Jurkat, Clone E6-1 (cell line): Measurements from ENCODE around the gene TIMM13.
"Not testable (repeated sequence)": the region's sequence is repeated elsewhere in the genome, so short reads cannot be mapped to it uniquely, and the experiment has no call there.

Source experiments
- DNase-seq: peaks from one replicate; pipeline ENCODE4 v3.0.0-alpha.2; 2011; ENCODE audit warnings: low read depth, low spot score
- H3K4me3 ChIP-seq: 2 replicates; pipeline ENCODE4 v1.5.1; 2011; ENCODE audit warnings: mild to moderate bottlenecking, low read length, control low read depth, moderate library complexity

The TIMM13 gene

DNA sequence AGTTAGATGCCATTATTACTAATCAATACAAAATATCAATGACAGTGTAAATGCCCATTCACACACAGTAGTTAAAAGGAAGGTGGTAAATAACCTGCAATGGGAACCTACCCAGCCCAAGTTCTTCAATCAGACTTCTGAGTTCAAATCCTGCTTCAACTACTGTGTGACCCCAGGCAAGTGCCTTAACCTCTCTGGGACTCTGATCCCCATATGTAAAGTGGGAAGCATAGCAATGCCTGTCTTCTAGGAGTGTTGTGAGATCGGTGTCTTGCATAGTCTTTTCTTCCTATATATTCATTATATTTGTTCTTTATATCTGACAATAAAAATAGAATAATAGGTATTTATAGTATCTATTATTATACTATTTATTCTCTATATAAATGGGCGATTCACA, 6.9 kb downstream of the TIMM13 start:
- DNase-seq: no peak
- no peak overlapping the region for H3K4me3 ChIP-seq

- DNase-seq: no peak
- no peak overlapping the region for H3K4me3 ChIP-seq
These were observed 7.6 kb downstream of the TIMM13 start for GRCh38 chr19:2419754-2420153.

GRCh38 chr19:2417881-2418406, 9.4 kb downstream of the TIMM13 start:
- no peak for DNase-seq
- H3K4me3 ChIP-seq: no peak overlapping the region

- H3K4me3 ChIP-seq, DNase-seq: not testable (repeated sequence)
These were observed 9.9 kb downstream of the TIMM13 start for GRCh38 chr19:2417436-2417835.

DNA sequence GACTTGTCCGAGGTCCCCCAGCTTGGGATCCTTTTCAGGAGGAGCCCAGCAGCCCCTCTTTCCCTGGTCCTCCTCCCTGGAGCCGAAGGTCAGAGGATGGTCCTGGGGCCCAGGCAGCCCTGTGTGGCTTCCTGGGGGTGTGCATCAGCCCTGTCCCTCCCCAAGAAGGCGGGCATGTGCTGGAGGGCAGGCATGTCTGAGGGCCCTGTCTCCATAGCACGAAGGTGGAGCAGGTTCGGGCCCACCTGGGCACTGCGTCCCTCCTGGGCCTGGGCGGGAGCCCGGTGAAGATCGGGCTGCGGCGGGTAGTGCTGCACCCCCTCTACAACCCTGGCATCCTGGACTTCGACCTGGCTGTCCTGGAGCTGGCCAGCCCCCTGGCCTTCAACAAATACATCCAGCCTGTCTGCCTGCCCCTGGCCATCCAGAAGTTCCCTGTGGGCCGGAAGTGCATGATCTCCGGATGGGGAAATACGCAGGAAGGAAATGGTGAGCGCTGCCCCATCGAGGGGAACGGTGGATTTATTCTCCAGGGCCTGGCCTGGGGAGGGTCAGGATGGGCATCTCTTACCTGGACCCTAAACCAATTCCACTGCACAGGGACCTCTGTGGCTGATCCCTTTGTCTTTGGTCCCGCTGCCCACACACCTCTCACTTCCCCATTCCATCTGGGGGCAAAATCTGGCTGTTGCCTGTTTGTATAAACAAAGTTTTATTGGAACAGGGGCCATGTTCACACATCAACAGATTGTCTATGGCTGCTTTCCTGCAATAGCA, 10.9 kb downstream of the TIMM13 start:
- DNase-seq: no peak

DNA sequence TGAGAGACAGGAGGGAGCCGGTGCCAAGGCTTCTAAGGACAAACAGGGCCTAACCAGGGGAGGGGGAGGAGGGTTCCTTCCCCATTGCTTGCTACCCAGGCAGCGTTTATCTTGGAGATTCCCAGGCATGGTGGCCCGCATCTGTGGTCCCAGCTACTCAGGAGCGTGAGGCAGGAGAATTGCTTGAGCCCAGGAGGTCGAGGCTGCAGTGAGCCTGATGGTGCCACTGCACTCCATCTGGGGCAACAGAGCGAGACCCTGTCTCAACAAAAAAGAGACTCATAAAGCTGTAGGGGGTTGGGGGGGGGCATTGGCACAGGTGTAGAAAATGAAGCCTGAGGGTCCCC, 11.4 kb downstream of the TIMM13 start:
- no peak for DNase-seq
- H3K4me3 ChIP-seq: no peak overlapping the region

More for the DNA sequence above, 10.9 kb downstream of the TIMM13 start:
- H3K4me3 ChIP-seq: no peak overlapping the region

DNA sequence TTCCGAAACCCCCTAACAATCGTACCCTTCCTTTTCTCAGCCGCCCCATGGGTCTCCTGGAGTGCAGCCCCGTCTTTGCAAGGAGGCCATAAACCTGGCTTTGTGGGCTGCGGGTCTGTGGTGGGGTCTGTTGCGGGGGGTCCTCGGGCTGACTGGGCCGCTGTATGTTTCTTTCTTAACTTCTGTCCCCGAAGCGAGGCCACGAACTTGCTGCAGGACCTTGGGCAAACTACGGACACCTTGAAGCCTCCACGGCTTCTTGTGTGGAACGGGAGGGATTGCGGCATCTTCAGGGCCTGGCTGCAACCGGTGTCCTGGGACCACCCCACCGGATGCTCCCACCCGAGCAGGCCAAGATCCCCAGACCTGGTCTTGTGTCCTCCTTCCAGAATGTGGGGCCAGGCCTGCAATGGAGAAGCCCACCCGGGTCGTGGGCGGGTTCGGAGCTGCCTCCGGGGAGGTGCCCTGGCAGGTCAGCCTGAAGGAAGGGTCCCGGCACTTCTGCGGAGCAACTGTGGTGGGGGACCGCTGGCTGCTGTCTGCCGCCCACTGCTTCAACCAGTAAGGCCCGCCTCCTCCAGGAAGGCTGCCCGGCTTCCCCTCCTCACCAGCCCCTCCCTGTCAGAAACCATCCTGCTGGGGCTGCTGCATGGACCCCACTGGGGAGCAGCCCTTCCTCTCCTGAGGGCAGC, 12.0 kb downstream of the TIMM13 start:
- DNase-seq: no peak
- H3K4me3 ChIP-seq: no peak overlapping the region

DNA sequence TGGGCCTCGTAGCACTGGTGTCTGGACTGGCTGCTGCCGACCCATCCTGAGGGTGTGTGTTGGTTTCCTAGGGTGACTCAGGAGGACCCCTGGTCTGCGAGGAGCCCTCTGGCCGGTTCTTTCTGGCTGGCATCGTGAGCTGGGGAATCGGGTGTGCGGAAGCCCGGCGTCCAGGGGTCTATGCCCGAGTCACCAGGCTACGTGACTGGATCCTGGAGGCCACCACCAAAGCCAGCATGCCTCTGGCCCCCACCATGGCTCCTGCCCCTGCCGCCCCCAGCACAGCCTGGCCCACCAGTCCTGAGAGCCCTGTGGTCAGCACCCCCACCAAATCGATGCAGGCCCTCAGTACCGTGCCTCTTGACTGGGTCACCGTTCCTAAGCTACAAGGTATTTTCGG, 13.8 kb downstream of the TIMM13 start:
- no peak overlapping the region for H3K4me3 ChIP-seq
- no peak for DNase-seq

- no peak overlapping the region for H3K4me3 ChIP-seq
- no peak for DNase-seq
These were observed 14.2 kb downstream of the TIMM13 start for GRCh38 chr19:2413159-2413558.

GRCh38 chr19:2412449-2412848, 14.9 kb downstream of the TIMM13 start:
- DNase-seq: no peak
- no peak overlapping the region for H3K4me3 ChIP-seq

DNA sequence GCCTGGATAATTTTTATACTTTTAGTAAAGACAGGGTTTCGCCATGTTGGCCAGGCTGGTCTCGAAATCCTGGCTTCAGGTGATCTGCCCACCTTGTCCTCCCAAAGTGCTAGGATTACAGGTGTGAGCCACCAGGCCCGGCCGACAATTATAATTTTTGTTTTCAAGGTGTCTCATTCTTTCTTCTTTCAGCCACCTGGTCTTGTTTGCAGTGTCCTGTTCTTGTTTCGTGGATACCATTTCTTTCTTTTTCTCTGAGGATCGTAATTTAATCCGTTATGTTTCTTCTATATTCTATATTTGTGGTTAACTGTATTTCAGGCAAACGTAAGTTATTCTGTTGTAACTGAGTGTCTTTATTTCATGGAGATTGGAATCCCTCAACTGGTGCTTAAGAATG, 15.7 kb downstream of the TIMM13 start:
- DNase-seq: no peak
- H3K4me3 ChIP-seq: no peak overlapping the region

- no peak overlapping the region for H3K4me3 ChIP-seq
- no peak for DNase-seq
These were observed 17.4 kb downstream of the TIMM13 start for GRCh38 chr19:2410023-2410422.

DNA sequence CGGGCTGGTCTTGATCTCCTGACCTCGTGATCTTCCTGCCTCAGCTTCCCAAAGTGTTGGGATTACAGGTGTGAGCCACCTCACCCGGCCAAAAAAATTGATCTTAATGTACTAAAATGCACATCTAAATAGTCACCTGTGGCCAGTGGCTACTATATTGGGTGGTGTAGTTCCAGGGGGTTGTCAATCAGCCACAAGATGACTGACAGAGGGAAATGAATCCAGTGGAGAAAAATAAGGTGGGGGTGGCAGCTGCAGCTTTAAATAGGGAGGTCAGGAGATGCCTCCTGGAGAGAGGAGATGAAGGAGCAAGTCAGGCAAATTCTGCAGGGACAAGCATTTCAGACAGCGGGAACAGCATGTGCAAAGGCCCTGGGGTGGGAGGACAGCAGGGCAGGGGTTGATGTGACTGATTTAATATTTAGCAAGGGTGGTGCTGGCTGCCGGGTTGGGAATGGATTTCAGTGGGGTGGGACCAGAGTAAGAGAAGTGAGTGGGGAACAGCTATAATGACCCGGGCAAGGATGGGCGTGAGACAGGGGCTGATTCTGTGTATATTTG, 18.0 kb downstream of the TIMM13 start:
- H3K4me3 ChIP-seq: no peak overlapping the region
- DNase-seq: no peak

GRCh38 chr19:2408247-2408646, 19.1 kb downstream of the TIMM13 start:
- DNase-seq: no peak
- H3K4me3 ChIP-seq: no peak overlapping the region

GRCh38 chr19:2399582-2399981, 27.8 kb downstream of the TIMM13 start:
- DNase-seq: no peak
- no peak overlapping the region for H3K4me3 ChIP-seq

- no peak overlapping the region for H3K4me3 ChIP-seq
- DNase-seq: no peak
These were observed 28.6 kb downstream of the TIMM13 start for GRCh38 chr19:2398735-2399305.

DNA sequence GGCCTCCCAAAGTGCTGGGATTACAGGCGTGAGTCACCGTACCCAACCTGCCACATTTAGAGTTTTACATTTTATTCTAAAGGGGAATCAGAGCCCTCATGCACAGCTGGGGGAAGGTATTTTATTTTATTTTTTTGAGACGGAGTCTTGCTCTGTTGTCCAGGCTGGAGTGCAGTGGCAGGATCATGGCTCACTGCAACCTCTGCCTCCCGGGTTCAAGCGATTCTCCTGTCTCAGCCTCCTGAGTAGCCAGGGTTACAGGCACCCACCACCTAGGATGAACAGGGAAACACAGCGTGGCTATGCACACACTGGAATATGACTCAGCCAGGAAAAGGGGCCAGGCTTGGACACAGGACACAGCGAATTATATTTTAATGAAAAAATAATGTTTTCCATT, 30.2 kb downstream of the TIMM13 start:
- H3K4me3 ChIP-seq, DNase-seq: not testable (repeated sequence)

- H3K4me3 ChIP-seq, DNase-seq: not testable (repeated sequence)
These were observed 32.0 kb downstream of the TIMM13 start for GRCh38 chr19:2395293-2395829.

- H3K4me3 ChIP-seq: no peak overlapping the region
- DNase-seq: no peak
These were observed 32.7 kb downstream of the TIMM13 start for GRCh38 chr19:2394442-2395292.
